HEK293 (cell line): Measurements from ENCODE around the gene MOSPD3.
A peak's percentile ranks its signal among the peaks of the same experiment; 100 is the strongest.

Source experiments
- CTCF ChIA-PET: fragments of 350-600 bp; formaldehyde crosslinking; extraction: SDS; loops from one replicate; lab custom pipeline; 2021; ENCODE audit warnings: antibody characterized with exemption; lab: Yijun Ruan, JAX
- POLR2A ChIA-PET: fragments of 300-600 bp; formaldehyde crosslinking; extraction: SDS; loops from one replicate; lab custom pipeline; 2020; ENCODE audit warnings: antibody characterized with exemption, inconsistent platforms; lab: Yijun Ruan, JAX
- H3K27ac ChIP-seq: fragments of 200-500 bp; sonication (Bioruptor generic); 2 replicates; pipeline ENCODE4 v1.5.1; 2014; ENCODE audit warnings: low read depth, low read length, control low read depth, inconsistent platforms; ENCODE audit errors: extremely low read depth
- H3K36me3 ChIP-seq, 2 experiments: fragments of 200-500 bp in 1 of 2; sonication (Bioruptor generic) in 1 of 2; 1 replicate in 1 of 2; 2 replicates in 1 of 2; pipeline ENCODE4 v1.5.1; 2014 to 2017; ENCODE audit warnings: inconsistent platforms in 2 of 2, low read length in 2 of 2; ENCODE audit not compliant: control insufficient read depth in 2 of 2, insufficient read depth in 1 of 2
- H3K4me1 ChIP-seq: fragments of 200-500 bp; sonication (Bioruptor generic); 2 replicates; pipeline ENCODE4 v1.5.1; 2014; ENCODE audit warnings: mild to moderate bottlenecking, low read length, inconsistent platforms; ENCODE audit not compliant: control insufficient read depth, insufficient read depth
- H3K4me3 ChIP-seq: 2 replicates; pipeline ENCODE4 v1.5.1; 2011; ENCODE audit warnings: low read depth, mild to moderate bottlenecking, control low read depth, low read length, moderate library complexity
- H3K9me3 ChIP-seq: fragments of 200-500 bp; sonication (Bioruptor generic); 2 replicates; pipeline ENCODE4 v1.5.1; 2014; ENCODE audit warnings: low read depth, low read length, inconsistent platforms; ENCODE audit not compliant: control insufficient read depth, insufficient read depth
- GFI1B ChIP-seq: fragments of 450-650 bp; formaldehyde crosslinking; IDR thresholded peaks from 2 replicates; pipeline ENCODE4 v1.5.1; 2016; ENCODE audit warnings: missing biosample characterization, missing genetic modification characterization
- REPIN1 ChIP-seq: fragments of 450-650 bp; formaldehyde crosslinking; IDR thresholded peaks from 2 replicates; pipeline ENCODE4 v1.5.1; 2017; ENCODE audit warnings: missing biosample characterization, missing genetic modification characterization, low read depth
- SP7 ChIP-seq: fragments of 450-650 bp; formaldehyde crosslinking; IDR thresholded peaks from 2 replicates; pipeline ENCODE4 v1.5.1; 2016; ENCODE audit warnings: missing biosample characterization, missing genetic modification characterization
- TRIM28 ChIP-seq: IDR thresholded peaks from 2 replicates; pipeline ENCODE4 v1.6.1; 2011; ENCODE audit warnings: low read length, control low read depth, borderline replicate concordance
- ZFP69B ChIP-seq: fragments of 450-650 bp; formaldehyde crosslinking; IDR thresholded peaks from 2 replicates; pipeline ENCODE4 v1.5.1; 2016; ENCODE audit warnings: missing biosample characterization, missing genetic modification characterization
- ZNF121 ChIP-seq: fragments of 450-650 bp; formaldehyde crosslinking; IDR thresholded peaks from 2 replicates; pipeline ENCODE4 v1.5.1; 2016; ENCODE audit warnings: missing biosample characterization, missing genetic modification characterization
- ZNF157 ChIP-seq: fragments of 450-650 bp; formaldehyde crosslinking; IDR thresholded peaks from 2 replicates; pipeline ENCODE4 v1.5.1; 2016; ENCODE audit warnings: missing biosample characterization, missing genetic modification characterization
- ZNF169 ChIP-seq: fragments of 450-650 bp; formaldehyde crosslinking; IDR thresholded peaks from 2 replicates; pipeline ENCODE4 v1.5.1; 2016; ENCODE audit warnings: missing biosample characterization, missing genetic modification characterization
- ZNF175 ChIP-seq: fragments of 450-650 bp; formaldehyde crosslinking; IDR thresholded peaks from 2 replicates; pipeline ENCODE4 v1.5.1; 2016; ENCODE audit warnings: missing biosample characterization, missing genetic modification characterization
- ZNF239 ChIP-seq: fragments of 450-650 bp; formaldehyde crosslinking; IDR thresholded peaks from 2 replicates; pipeline ENCODE4 v1.5.1; 2016; ENCODE audit warnings: missing biosample characterization, missing genetic modification characterization
- ZNF274 ChIP-seq, 2 experiments: fragments of 200-500 bp in 1 of 2; fragments of 450-650 bp in 1 of 2; sonication (Bioruptor generic) in 1 of 2; formaldehyde crosslinking in 1 of 2; IDR thresholded peaks; 2 replicates each; pipeline versions ENCODE4 v1.5.1 to v1.6.1; 2014 to 2016; ENCODE audit warnings: borderline replicate concordance in 1 of 2, inconsistent platforms in 1 of 2, low read length in 1 of 2, missing biosample characterization in 1 of 2, missing genetic modification characterization in 1 of 2
- ZNF311 ChIP-seq: fragments of 450-650 bp; formaldehyde crosslinking; IDR thresholded peaks from 2 replicates; pipeline ENCODE4 v1.5.1; 2017; ENCODE audit warnings: missing biosample characterization, missing genetic modification characterization, borderline replicate concordance
- ZNF366 ChIP-seq: fragments of 450-650 bp; formaldehyde crosslinking; conservative IDR thresholded peaks from 2 replicates; pipeline ENCODE4 v1.5.1; 2016; ENCODE audit warnings: missing biosample characterization, missing genetic modification characterization
- ZNF610 ChIP-seq: fragments of 450-650 bp; formaldehyde crosslinking; IDR thresholded peaks from 2 replicates; pipeline ENCODE4 v1.5.1; 2016; ENCODE audit warnings: missing biosample characterization, missing genetic modification characterization, borderline replicate concordance
- ZNF658 ChIP-seq: fragments of 450-650 bp; formaldehyde crosslinking; IDR thresholded peaks from 2 replicates; pipeline ENCODE4; 2016; ENCODE audit warnings: missing biosample characterization, missing genetic modification characterization
- ZNF664 ChIP-seq: fragments of 450-650 bp; formaldehyde crosslinking; IDR thresholded peaks from 2 replicates; pipeline ENCODE4 v1.5.1; 2016; ENCODE audit warnings: missing biosample characterization, missing genetic modification characterization
- ZNF747 ChIP-seq: fragments of 450-650 bp; formaldehyde crosslinking; IDR thresholded peaks from 2 replicates; pipeline ENCODE4 v1.5.1; 2016; ENCODE audit warnings: missing biosample characterization, missing genetic modification characterization
- ZNF792 ChIP-seq: fragments of 450-650 bp; formaldehyde crosslinking; IDR thresholded peaks from 2 replicates; pipeline ENCODE4 v1.5.1; 2016; ENCODE audit warnings: missing biosample characterization, missing genetic modification characterization
- TF ChIP-seq, protein P1 (sequence below): fragments of 450-650 bp; formaldehyde crosslinking; IDR thresholded peaks from 2 replicates; pipeline ENCODE4 v1.5.1; 2016; ENCODE audit warnings: missing biosample characterization, missing genetic modification characterization
- TF ChIP-seq, protein P2 (sequence below): IDR thresholded peaks from 2 replicates; pipeline ENCODE4 v1.6.1; 2011; ENCODE audit warnings: mild to moderate bottlenecking, low read depth, low read length, borderline replicate concordance
- TF ChIP-seq, protein P3 (sequence below): fragments of 450-650 bp; formaldehyde crosslinking; IDR thresholded peaks from 2 replicates; pipeline ENCODE4 v1.5.1; 2016; ENCODE audit warnings: missing biosample characterization, missing genetic modification characterization
- TF ChIP-seq, protein P4 (sequence below): fragments of 450-650 bp; formaldehyde crosslinking; IDR thresholded peaks from 2 replicates; pipeline ENCODE4 v1.5.1; 2016; ENCODE audit warnings: missing biosample characterization, missing genetic modification characterization
- TF ChIP-seq, protein P5 (sequence below): fragments of 450-650 bp; formaldehyde crosslinking; IDR thresholded peaks from 2 replicates; pipeline ENCODE4 v1.5.1; 2016; ENCODE audit warnings: missing biosample characterization, missing genetic modification characterization

Gene MOSPD3

DNA sequence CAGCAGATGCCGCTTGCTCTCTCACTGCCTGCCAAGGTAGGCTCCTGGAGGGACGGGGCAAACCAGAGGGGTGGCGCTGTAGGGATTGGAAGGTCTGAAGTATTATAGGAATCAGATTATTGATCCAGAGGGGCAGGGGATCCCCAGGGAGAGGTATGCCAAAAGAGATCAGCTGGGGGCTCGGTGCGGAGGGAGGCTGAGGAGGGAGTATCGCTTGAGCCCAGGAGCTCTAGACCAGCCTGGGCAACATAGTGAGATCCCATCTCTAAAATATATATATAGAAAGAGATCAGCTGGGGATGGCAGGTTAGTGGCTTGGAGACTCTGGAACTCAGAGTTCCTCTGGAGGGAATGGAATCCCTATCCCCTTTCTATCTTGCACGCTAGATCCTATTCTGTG is 17.2 kb upstream of the MOSPD3 start:
- Histone ChIP-seq H3K9me3 (no peaks in the 10 kb centered on the region), H3K36me3 (no peaks in the 10 kb centered on the region; a peak in 1 of 3 replicates), H3K4me1 (no peaks in the 10 kb centered on the region), H3K27ac (no peak overlapping the region), H3K4me3 (no peak overlapping the region)
- ChIA-PET POLR2A (interaction anchor here (6.4 kb wide), 1 partner anchor 10 kb away, joined by 41 read pairs; the partner anchor contains the start of genes FBXO24 and LRCH4), CTCF (interaction anchor here (0.6 kb wide), 2 partner anchors 130 to 340 kb away, joined by 3 to 4 read pairs; no protein-coding TSS in a partner anchor)
- TF ChIP-seq SP7 (tag by site-specific recombination) (no peak), TRIM28 (no peak), ZNF610 (no peak), ZNF121 (tag by site-specific recombination) (peak; percentile 56; the same call in 1 of the 2 replicates)

DNA sequence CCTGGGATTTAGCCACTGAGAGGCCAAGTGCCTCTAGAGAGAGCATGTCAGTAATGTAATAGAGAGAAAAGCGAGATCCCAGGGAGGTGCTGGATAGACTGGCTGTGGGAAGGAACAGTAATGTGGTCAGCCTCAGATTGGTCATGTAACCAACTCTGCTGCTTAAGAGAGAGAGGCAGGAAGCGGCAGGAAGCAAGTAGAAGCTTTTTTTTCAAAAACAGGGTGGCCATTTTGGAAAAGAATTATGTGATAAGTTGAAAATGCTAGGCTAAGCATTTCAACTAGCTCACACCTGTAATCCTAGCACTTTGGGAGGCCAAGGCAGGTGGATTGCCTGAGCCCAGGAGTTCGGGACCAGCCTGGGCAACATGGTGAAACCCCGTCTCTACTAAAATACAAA is 13.9 kb upstream of the MOSPD3 start:
- POLR2A ChIA-PET = interaction anchor here (6.4 kb wide), 1 partner anchor 13 kb away, joined by 41 read pairs; the partner anchor contains the start of genes FBXO24 and LRCH4
- Histone ChIP-seq H3K27ac (no peak overlapping the region), H3K4me3 (no peak overlapping the region), H3K4me1 (peaks cover 12% of the 10 kb centered on the region)
- TF ChIP-seq, protein P1, sequence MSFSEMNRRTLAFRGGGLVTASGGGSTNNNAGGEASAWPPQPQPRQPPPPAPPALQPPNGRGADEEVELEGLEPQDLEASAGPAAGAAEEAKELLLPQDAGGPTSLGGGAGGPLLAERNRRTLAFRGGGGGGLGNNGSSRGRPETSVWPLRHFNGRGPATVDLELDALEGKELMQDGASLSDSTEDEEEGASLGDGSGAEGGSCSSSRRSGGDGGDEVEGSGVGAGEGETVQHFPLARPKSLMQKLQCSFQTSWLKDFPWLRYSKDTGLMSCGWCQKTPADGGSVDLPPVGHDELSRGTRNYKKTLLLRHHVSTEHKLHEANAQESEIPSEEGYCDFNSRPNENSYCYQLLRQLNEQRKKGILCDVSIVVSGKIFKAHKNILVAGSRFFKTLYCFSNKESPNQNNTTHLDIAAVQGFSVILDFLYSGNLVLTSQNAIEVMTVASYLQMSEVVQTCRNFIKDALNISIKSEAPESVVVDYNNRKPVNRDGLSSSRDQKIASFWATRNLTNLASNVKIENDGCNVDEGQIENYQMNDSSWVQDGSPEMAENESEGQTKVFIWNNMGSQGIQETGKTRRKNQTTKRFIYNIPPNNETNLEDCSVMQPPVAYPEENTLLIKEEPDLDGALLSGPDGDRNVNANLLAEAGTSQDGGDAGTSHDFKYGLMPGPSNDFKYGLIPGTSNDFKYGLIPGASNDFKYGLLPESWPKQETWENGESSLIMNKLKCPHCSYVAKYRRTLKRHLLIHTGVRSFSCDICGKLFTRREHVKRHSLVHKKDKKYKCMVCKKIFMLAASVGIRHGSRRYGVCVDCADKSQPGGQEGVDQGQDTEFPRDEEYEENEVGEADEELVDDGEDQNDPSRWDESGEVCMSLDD (tag by site-specific recombination) = no peak
- TF ChIP-seq ZNF747 (tag by site-specific recombination) (no peak), ZNF175 (tag by site-specific recombination) (no peak), ZNF366 (tag by site-specific recombination) (no peak), ZNF311 (no peak), ZNF169 (no peak), REPIN1 (tag by site-specific recombination) (no peak), ZNF157 (tag by site-specific recombination) (no peak), ZFP69B (tag by site-specific recombination) (no peak), ZNF664 (tag by site-specific recombination) (no peak), ZNF792 (tag by site-specific recombination) (no peak), GFI1B (no peak), ZNF274 (IDR thresholded peaks at IDR 0.05; ENCODE audit: low read length) (no peak), ZNF274 (tag by site-specific recombination; IDR thresholded peaks at IDR 0.05; ENCODE audit: borderline replicate concordance) (no peak), ZNF658 (tag by site-specific recombination) (no peak), ZNF239 (tag by site-specific recombination) (no peak)
- TF ChIP-seq, protein P2, sequence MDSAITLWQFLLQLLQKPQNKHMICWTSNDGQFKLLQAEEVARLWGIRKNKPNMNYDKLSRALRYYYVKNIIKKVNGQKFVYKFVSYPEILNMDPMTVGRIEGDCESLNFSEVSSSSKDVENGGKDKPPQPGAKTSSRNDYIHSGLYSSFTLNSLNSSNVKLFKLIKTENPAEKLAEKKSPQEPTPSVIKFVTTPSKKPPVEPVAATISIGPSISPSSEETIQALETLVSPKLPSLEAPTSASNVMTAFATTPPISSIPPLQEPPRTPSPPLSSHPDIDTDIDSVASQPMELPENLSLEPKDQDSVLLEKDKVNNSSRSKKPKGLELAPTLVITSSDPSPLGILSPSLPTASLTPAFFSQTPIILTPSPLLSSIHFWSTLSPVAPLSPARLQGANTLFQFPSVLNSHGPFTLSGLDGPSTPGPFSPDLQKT = no peak
- TF ChIP-seq, protein P3, sequence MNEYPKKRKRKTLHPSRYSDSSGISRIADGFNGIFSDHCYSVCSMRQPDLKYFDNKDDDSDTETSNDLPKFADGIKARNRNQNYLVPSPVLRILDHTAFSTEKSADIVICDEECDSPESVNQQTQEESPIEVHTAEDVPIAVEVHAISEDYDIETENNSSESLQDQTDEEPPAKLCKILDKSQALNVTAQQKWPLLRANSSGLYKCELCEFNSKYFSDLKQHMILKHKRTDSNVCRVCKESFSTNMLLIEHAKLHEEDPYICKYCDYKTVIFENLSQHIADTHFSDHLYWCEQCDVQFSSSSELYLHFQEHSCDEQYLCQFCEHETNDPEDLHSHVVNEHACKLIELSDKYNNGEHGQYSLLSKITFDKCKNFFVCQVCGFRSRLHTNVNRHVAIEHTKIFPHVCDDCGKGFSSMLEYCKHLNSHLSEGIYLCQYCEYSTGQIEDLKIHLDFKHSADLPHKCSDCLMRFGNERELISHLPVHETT (tag by site-specific recombination) = no peak
- TF ChIP-seq, protein P4, sequence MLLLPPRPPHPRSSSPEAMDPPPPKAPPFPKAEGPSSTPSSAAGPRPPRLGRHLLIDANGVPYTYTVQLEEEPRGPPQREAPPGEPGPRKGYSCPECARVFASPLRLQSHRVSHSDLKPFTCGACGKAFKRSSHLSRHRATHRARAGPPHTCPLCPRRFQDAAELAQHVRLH (tag by site-specific recombination) = no peak
- TF ChIP-seq, protein P5, sequence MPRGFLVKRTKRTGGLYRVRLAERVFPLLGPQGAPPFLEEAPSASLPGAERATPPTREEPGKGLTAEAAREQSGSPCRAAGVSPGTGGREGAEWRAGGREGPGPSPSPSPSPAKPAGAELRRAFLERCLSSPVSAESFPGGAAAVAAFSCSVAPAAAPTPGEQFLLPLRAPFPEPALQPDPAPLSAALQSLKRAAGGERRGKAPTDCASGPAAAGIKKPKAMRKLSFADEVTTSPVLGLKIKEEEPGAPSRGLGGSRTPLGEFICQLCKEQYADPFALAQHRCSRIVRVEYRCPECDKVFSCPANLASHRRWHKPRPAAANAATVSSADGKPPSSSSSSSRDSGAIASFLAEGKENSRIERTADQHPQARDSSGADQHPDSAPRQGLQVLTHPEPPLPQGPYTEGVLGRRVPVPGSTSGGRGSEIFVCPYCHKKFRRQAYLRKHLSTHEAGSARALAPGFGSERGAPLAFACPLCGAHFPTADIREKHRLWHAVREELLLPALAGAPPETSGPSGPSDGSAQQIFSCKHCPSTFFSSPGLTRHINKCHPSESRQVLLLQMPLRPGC (tag by site-specific recombination) = no peak
- TF ChIP-seq, all 188 proteins: peak for 0
- Histone ChIP-seq H3K9me3 (no peaks in the 10 kb centered on the region), H3K36me3 (no peaks in the 10 kb centered on the region; a peak in 1 of 3 replicates)
- CTCF ChIA-PET = interaction anchor here (0.6 to 1.7 kb wide), 2 partner anchors 10 to 144 kb away, joined by 3 to 5 read pairs; no protein-coding TSS in a partner anchor
